HG03095 (cell line): ENCODE measurements around the gene CDK8.
A peak's percentile ranks its signal among the peaks of the same experiment; 100 is the strongest.
"Not testable (repeated sequence)": the region's sequence is repeated elsewhere in the genome, so short reads cannot be mapped to it uniquely, and the experiment has no call there.

Experiments
- ATAC-seq: cut with Tn5 transposase; IDR thresholded peaks from one replicate; pipeline ENCODE4 v1.9.1; 2021; ENCODE audit warnings: moderate library complexity; ENCODE audit not compliant: unreplicated experiment

The CDK8 gene

GRCh38 chr13:26310470-26310869, 56.5 kb downstream of the CDK8 start:
- no peak for ATAC-seq

GRCh38 chr13:26312019-26312418, 58.1 kb downstream of the CDK8 start:
- ATAC-seq, result not testable (repeated sequence)

GRCh38 chr13:26316095-26316494, 62.2 kb downstream of the CDK8 start:
- not testable (repeated sequence) for ATAC-seq

- no peak for ATAC-seq
Measured at GRCh38 chr13:26320766-26321165, 66.8 kb downstream of the CDK8 start.

- no peak for ATAC-seq
Measured at GRCh38 chr13:26323127-26323526, 69.2 kb downstream of the CDK8 start.

- no peak for ATAC-seq
Measured at GRCh38 chr13:26323764-26324163, 69.8 kb downstream of the CDK8 start.

- no peak for ATAC-seq
Measured at GRCh38 chr13:26324294-26324693, 70.4 kb downstream of the CDK8 start.

GRCh38 chr13:26324867-26325266, 70.9 kb downstream of the CDK8 start:
- ATAC-seq, result no peak

- ATAC-seq, result peak; percentile 58
Measured at GRCh38 chr13:26325876-26326275, 71.9 kb downstream of the CDK8 start.

- ATAC-seq, result no peak
Measured at GRCh38 chr13:26326562-26326961, 72.6 kb downstream of the CDK8 start.

- no peak for ATAC-seq
Measured at GRCh38 chr13:26327940-26328725, 74.2 kb downstream of the CDK8 start.

GRCh38 chr13:26335158-26335557, 81.2 kb downstream of the CDK8 start:
- ATAC-seq, result no peak

GRCh38 chr13:26340807-26341206, 86.9 kb downstream of the CDK8 start:
- ATAC-seq, result no peak

GRCh38 chr13:26342898-26343297, 89.0 kb downstream of the CDK8 start:
- no peak for ATAC-seq

GRCh38 chr13:26343816-26344215, 89.9 kb downstream of the CDK8 start:
- no peak for ATAC-seq

- ATAC-seq, result no peak
Measured at GRCh38 chr13:26344980-26345379, 91.1 kb downstream of the CDK8 start.

GRCh38 chr13:26348966-26349365, 95.0 kb downstream of the CDK8 start:
- no peak for ATAC-seq

GRCh38 chr13:26362261-26362660, 108.3 kb downstream of the CDK8 start:
- no peak for ATAC-seq

GRCh38 chr13:26370553-26370952, 116.6 kb downstream of the CDK8 start:
- ATAC-seq, result no peak

GRCh38 chr13:26372747-26373146, 118.8 kb downstream of the CDK8 start:
- no peak for ATAC-seq

GRCh38 chr13:26376430-26376829, 122.5 kb downstream of the CDK8 start:
- no peak for ATAC-seq

- no peak for ATAC-seq
Measured at GRCh38 chr13:26377038-26377437, 123.1 kb downstream of the CDK8 start.

- ATAC-seq, result no peak
Measured at GRCh38 chr13:26378116-26378515, 124.2 kb downstream of the CDK8 start.
